ENCODE data around the gene SUGCT.

DNA sequence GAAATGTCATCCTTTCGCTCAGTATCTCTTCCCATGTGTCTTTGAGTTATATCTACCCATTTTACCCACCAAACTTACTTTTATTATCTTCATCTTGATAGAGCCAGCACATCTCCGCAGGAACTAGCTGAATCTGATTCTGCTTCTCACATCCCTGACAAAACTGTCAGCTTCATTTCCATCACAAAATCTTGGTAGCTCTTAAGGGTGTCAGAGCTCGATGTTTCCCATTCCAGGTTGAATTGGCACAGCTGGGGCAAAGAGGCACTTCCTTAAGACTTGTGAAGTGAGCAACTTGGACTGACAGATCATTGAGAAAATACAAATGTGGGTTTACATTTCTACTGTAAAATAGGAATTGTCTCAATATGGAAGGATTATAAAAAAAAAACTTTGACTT lies 434.5 kb downstream of the SUGCT start:
- TF ChIP-seq, protein P1, sequence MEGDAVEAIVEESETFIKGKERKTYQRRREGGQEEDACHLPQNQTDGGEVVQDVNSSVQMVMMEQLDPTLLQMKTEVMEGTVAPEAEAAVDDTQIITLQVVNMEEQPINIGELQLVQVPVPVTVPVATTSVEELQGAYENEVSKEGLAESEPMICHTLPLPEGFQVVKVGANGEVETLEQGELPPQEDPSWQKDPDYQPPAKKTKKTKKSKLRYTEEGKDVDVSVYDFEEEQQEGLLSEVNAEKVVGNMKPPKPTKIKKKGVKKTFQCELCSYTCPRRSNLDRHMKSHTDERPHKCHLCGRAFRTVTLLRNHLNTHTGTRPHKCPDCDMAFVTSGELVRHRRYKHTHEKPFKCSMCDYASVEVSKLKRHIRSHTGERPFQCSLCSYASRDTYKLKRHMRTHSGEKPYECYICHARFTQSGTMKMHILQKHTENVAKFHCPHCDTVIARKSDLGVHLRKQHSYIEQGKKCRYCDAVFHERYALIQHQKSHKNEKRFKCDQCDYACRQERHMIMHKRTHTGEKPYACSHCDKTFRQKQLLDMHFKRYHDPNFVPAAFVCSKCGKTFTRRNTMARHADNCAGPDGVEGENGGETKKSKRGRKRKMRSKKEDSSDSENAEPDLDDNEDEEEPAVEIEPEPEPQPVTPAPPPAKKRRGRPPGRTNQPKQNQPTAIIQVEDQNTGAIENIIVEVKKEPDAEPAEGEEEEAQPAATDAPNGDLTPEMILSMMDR (IDR thresholded peaks at IDR 0.05): no peak
- TF ChIP-seq POLR2A (IDR thresholded peaks at IDR 0.05): no peak
- no peak for TF ChIP-seq EP300 (IDR thresholded peaks at IDR 0.05)
- TF ChIP-seq POLR2AphosphoS5 (IDR thresholded peaks at IDR 0.05): no peak

All from stomach (tissue), 4 donors.